Liver (tissue), 3 donors: ENCODE measurements around the gene NUDT9.

Experiments used
- CTCF ChIP-seq: fragments of 150-350 bp; IDR thresholded peaks from 2 replicates; pipeline ENCODE4 v1.5.1; 2017; ENCODE audit warnings: improper control_type of control experiment, low read depth, low read length; ENCODE audit not compliant: missing input control
- EGR1 ChIP-seq, 2 donors: IDR thresholded peaks; 2 replicates each; pipeline ENCODE4 v1.6.1; 2016 to 2018; ENCODE audit warnings: antibody characterized with exemption in 2 of 2, low read depth in 2 of 2
- HNF4A ChIP-seq, 2 donors: conservative IDR thresholded peaks; 2 replicates each; pipeline ENCODE4 v1.6.1; 2016; ENCODE audit warnings: antibody characterized with exemption in 2 of 2, mild to moderate bottlenecking in 2 of 2
- MAX ChIP-seq: IDR thresholded peaks from 2 replicates; pipeline ENCODE4 v1.6.1; 2016; ENCODE audit warnings: antibody characterized with exemption
- RAD21 ChIP-seq, 2 donors: IDR thresholded peaks; 2 replicates each; pipeline ENCODE4 v1.6.1; 2016; ENCODE audit warnings: antibody characterized with exemption in 2 of 2, mild to moderate bottlenecking in 2 of 2
- REST ChIP-seq: IDR thresholded peaks from 2 replicates; pipeline ENCODE4 v1.6.1; 2016; ENCODE audit warnings: antibody characterized with exemption, mild to moderate bottlenecking
- RXRA ChIP-seq, 2 donors: IDR thresholded peaks; 2 replicates each; pipeline ENCODE4 v1.6.1; 2017 to 2018; ENCODE audit warnings: antibody characterized with exemption in 2 of 2, mild to moderate bottlenecking in 1 of 2
- SP1 ChIP-seq: IDR thresholded peaks from 2 replicates; pipeline ENCODE4 v1.6.1; 2018; ENCODE audit warnings: antibody characterized with exemption, mild to moderate bottlenecking
- TAF1 ChIP-seq: conservative IDR thresholded peaks from 2 replicates; pipeline ENCODE4 v1.6.1; 2016; ENCODE audit warnings: antibody characterized with exemption, mild to moderate bottlenecking
- YY1 ChIP-seq: IDR thresholded peaks from 2 replicates; pipeline ENCODE4 v1.6.1; 2016; ENCODE audit warnings: antibody characterized with exemption, mild to moderate bottlenecking
- ZBTB33 ChIP-seq: IDR thresholded peaks from 2 replicates; pipeline ENCODE4 v1.6.1; 2016; ENCODE audit warnings: antibody characterized with exemption
- donor health status: healthy.
- donor health status: healthy.

GRCh38 chr4:87382931-87383330 lies 39.4 kb upstream of the NUDT9 start:
- TF ChIP-seq CTCF (no peak), REST (no peak), SP1 (no peak), EGR1 (IDR thresholded peaks at IDR 0.05; ENCODE audit: low read depth in 2 of 2) (no peak), YY1 (no peak), RXRA (IDR thresholded peaks at IDR 0.05) (peak in 1 of 2 donors; percentile 52), HNF4A (conservative IDR thresholded peaks at IDR 0.05) (no peak), TAF1 (no peak), RAD21 (IDR thresholded peaks at IDR 0.05) (no peak), MAX (no peak), ZBTB33 (no peak)
